Adrenal gland (tissue), 12 donors: ENCODE results near the gene DEGS2. TPM values are rescaled to one million over a fixed set of nuclear protein-coding genes. Genes with fewer than 3 reads are reported as not detected.

Experiments used
- DNase-seq, 7 donors: peaks; one replicate each; pipeline ENCODE4 v3.0.0-alpha.2; 2019 to 2020
- H3K27ac ChIP-seq, 5 donors: fragments of 200-600 bp; sonication (generic) in 4 of 5; 1 replicate in 3 of 5; 2 replicates in 2 of 5; pipeline versions ENCODE4 v1.5.1 to v1.8.0; 2016 to 2020; ENCODE audit warnings: mild to moderate bottlenecking in 1 of 5
- H3K27me3 ChIP-seq: fragments of 200-600 bp; 2 replicates; pipeline ENCODE4 v1.8.0; 2021
- H3K36me3 ChIP-seq, 2 donors: fragments of 200-600 bp; replicated peaks in 1 of 2; 1 replicate in 1 of 2; 2 replicates in 1 of 2; pipeline versions ENCODE4 v1.5.1 to v1.8.0; 2018 to 2022
- H3K4me1 ChIP-seq, 2 donors: fragments of 200-600 bp; replicated peaks in 1 of 2; 1 replicate in 1 of 2; 2 replicates in 1 of 2; pipeline versions ENCODE4 v1.5.1 to v1.8.0; 2018 to 2021
- H3K4me3 ChIP-seq, 4 donors: fragments of 200-600 bp; sonication (generic) in 3 of 4; one replicate each; pipeline ENCODE4 v1.5.1; 2016 to 2018
- H3K9me3 ChIP-seq, 3 donors: fragments of 200-600 bp; sonication (generic) in 1 of 3; replicated peaks in 1 of 3; 1 replicate in 2 of 3; 2 replicates in 1 of 3; pipeline versions ENCODE4 v1.5.1 to v1.8.0; 2016 to 2021
- CTCF ChIP-seq, 6 experiments: fragments of 450-650 bp in 4 of 6; fragments of 200-600 bp in 2 of 6; sonication (generic) in 1 of 6; IDR thresholded peaks; 1 replicate in 5 of 6; 2 replicates in 1 of 6; pipeline versions ENCODE4 v1.5.1 to v1.8.0; 2016 to 2021; ENCODE audit warnings: antibody characterized with exemption in 6 of 6, mild to moderate bottlenecking in 2 of 6, moderate library complexity in 1 of 6
- POLR2A ChIP-seq, 2 donors: fragments of 450-650 bp; IDR thresholded peaks; one replicate each; pipeline ENCODE4 v1.6.1; 2017; ENCODE audit warnings: antibody characterized with exemption in 2 of 2, mild to moderate bottlenecking in 2 of 2, moderate library complexity in 1 of 2
- WGBS, 4 donors: extraction: QIAGEN DNeasy Blood & Tissue Kit in 2 of 4; methylation state at CpG; one replicate each; pipeline versions ENCODE4 v1.1.5 to v1.1.7; 2013 to 2017; 5-methylcytosine and 5-hydroxymethylcytosine counted together
- intact Hi-C, 2 donors: fragments of 100-400 bp; cut with DNase I; formaldehyde crosslinking; loops; one replicate each; pipeline versions ENCODE4 v1.14.1 to v1.15.0; 2022 to 2023
- polyA plus RNA-seq, 3 donors: library from polyadenylated mRNA; stranded (reverse); fragments of 200-250 nt in 2 of 3; fragments of 350-450 nt in 1 of 3; fragmentation: Illumina TruSeq in 1 of 3; extraction: RNeasy Lipid Tissue Mini Kit (QIAGEN cat#74804) in 1 of 3; gene quantifications; one replicate each; pipeline ENCODE4 v1.2.3, GENCODE V29; 2013 to 2014
- total RNA-seq, 9 donors: library from RNA; depleted of rRNA in 4 of 9; stranded (reverse); fragments of >200 nt in 4 of 9; fragments of 120-200 nt in 1 of 9; fragmentation: NEBNext Ultra II Directional in 1 of 9; extraction: Animal tissue kit (Norgen Biotek cat#: 25700) in 1 of 9; gene quantifications; one replicate each; pipeline versions ENCODE4 v1.1.0 to v1.2.4, GENCODE V29; 2013 to 2023
- donor health status: healthy with polysubstance abuse.
- donor health status: Bipolar disorder and iron deficiency.
- donor health status: DM: yes; HTN: yes; CAD: no.
- donor health status: DM: no; HTN: no; CAD: no.
- donor health status: DM: no; HTN: no; CAD: no.
- donor health status: DM: yes; HTN: yes; CAD: no.

The DEGS2 gene
- total and polyA plus RNA-seq, 12 donors, result 0.06 to 0.69 (median 0.24) TPM; not detected in 3

GRCh38 chr14:100130521-100130920 lies 28.9 kb downstream of the DEGS2 start:
- intact Hi-C loops, result no loop called here
- Histone ChIP-seq H3K27me3 (no peaks in the 10 kb centered on the region), H3K27ac (no peak overlapping the region), H3K4me1 (no peaks in the 10 kb centered on the region), H3K9me3 (no peaks in the 10 kb centered on the region), H3K36me3 (peaks cover 0 to 60% of the 10 kb centered on the region in 2 donors), H3K4me3 (no peak overlapping the region)
- no peak for TF ChIP-seq POLR2A (IDR thresholded peaks at IDR 0.05)
- TF ChIP-seq CTCF (IDR thresholded peaks at IDR 0.05), result no peak
- no peak for DNase-seq
- WGBS, 4 donors, result 84 to 95% (median 92%) methylated on average over 4 to 11 of the region's 11 CpGs

- no peak for TF ChIP-seq POLR2A (IDR thresholded peaks at IDR 0.05)
- TF ChIP-seq CTCF (IDR thresholded peaks at IDR 0.05), result no peak
- peak in 1 of 7 donors; percentile 50 for DNase-seq
- no peaks in the 10 kb centered on the region for H3K9me3 ChIP-seq
- intact Hi-C loops, result no loop called here
- H3K4me3 ChIP-seq, result no peak overlapping the region
- WGBS, 4 donors, result 73 to 79% (median 77%) methylated on average over 7 of the region's 7 CpGs; no CpG with 5 or more reads in 1 of the 4 donors
- H3K36me3 ChIP-seq, result peaks cover 0 to 49% of the 10 kb centered on the region in 2 donors
- H3K27ac ChIP-seq, result no peak overlapping the region
- no peaks in the 10 kb centered on the region for H3K27me3 ChIP-seq
- no peaks in the 10 kb centered on the region for H3K4me1 ChIP-seq
These were observed 30.3 kb downstream of the DEGS2 start for GRCh38 chr14:100129161-100129589.

- H3K4me1 ChIP-seq, result no peaks in the 10 kb centered on the region
- TF ChIP-seq POLR2A (IDR thresholded peaks at IDR 0.05), result no peak
- no peak for TF ChIP-seq CTCF (IDR thresholded peaks at IDR 0.05)
- no peaks in the 10 kb centered on the region for H3K27me3 ChIP-seq
- intact Hi-C loops, result no loop called here
- no peaks in the 10 kb centered on the region for H3K9me3 ChIP-seq
- DNase-seq, result no peak
- 57 to 85% (median 82%) methylated on average over 3 to 12 of the region's 12 CpGs for WGBS, 4 donors
- no peak overlapping the region for H3K4me3 ChIP-seq
- H3K27ac ChIP-seq, result no peak overlapping the region
- H3K36me3 ChIP-seq, result peaks cover 0 to 44% of the 10 kb centered on the region in 2 donors
These were observed 30.8 kb downstream of the DEGS2 start for GRCh38 chr14:100128688-100129087.

- Histone ChIP-seq H3K36me3 (peaks cover 0 to 37% of the 10 kb centered on the region in 2 donors), H3K27ac (no peak overlapping the region), H3K27me3 (no peaks in the 10 kb centered on the region), H3K9me3 (no peaks in the 10 kb centered on the region), H3K4me1 (no peaks in the 10 kb centered on the region), H3K4me3 (no peak overlapping the region)
- no peak for DNase-seq
- intact Hi-C loops, result no loop called here
- WGBS, 4 donors, result 90 to 94% (median 93%) methylated on average over 9 to 12 of the region's 12 CpGs
- no peak for TF ChIP-seq POLR2A (IDR thresholded peaks at IDR 0.05)
- no peak for TF ChIP-seq CTCF (IDR thresholded peaks at IDR 0.05)
These were observed 31.5 kb downstream of the DEGS2 start for GRCh38 chr14:100127853-100128455.
